Measurements from ENCODE around the gene KSR2. TPM values are rescaled to one million over a fixed set of nuclear protein-coding genes. Genes with fewer than 3 reads are reported as not detected.

Gene KSR2
- total and polyA plus RNA-seq, 7 donors = under 0.01 to 0.04 (median 0.02) TPM; not detected in 2

DNA sequence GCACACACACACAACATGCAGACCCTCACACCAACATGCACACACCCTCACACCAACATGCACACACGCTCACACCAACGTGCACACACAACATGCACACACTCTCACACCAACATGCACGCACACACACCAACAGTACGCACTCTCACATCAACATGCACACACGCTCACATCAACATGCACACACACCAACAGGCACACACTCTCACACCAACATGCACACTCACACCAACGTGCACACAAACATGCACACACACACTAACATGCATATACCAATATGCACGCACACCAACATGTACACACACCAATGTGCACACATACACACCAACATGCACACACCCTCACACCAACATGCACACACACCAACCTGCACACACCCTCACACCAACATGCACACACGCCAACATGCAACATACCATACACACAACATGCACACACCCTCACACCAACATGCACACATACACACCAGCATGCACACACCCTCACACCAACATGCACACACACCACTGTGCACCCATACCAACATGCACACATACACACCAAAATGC is 175.8 kb downstream of the KSR2 start:
- intact Hi-C loops (cut with DNase I) = no loop called here
- no peak for TF ChIP-seq CTCF (IDR thresholded peaks at IDR 0.05)
- DNase-seq (no peak), ATAC-seq (peak in 1 of 4 donors; percentile 6)
- H3K4me1 ChIP-seq = no peaks in the 10 kb centered on the region
- no peaks in the 10 kb centered on the region for H3K9me3 ChIP-seq
- H3K4me3 ChIP-seq = no peak overlapping the region
- H3K27me3 ChIP-seq (ENCODE audit: insufficient read depth in 3 of 3, low read length in 2 of 3) = no peaks in the 10 kb centered on the region
- WGBS, 3 donors = 90 to 99% (median 95%) methylated on average over 8 of the region's 8 CpGs
- H3K27ac ChIP-seq = no peak overlapping the region
- no peaks in the 10 kb centered on the region for H3K36me3 ChIP-seq (ENCODE audit: insufficient read depth in 1 of 2, low read depth in 1 of 2)

- Histone ChIP-seq H3K4me3 (no peak overlapping the region), H3K36me3 (ENCODE audit: insufficient read depth in 1 of 2, low read depth in 1 of 2) (no peaks in the 10 kb centered on the region), H3K4me1 (no peaks in the 10 kb centered on the region), H3K9me3 (no peaks in the 10 kb centered on the region), H3K27me3 (ENCODE audit: insufficient read depth in 3 of 3, low read length in 2 of 3) (no peaks in the 10 kb centered on the region), H3K27ac (no peak overlapping the region)
- DNase-seq (peak; percentile 25 to 77), ATAC-seq (peak; percentile 97 to 99 (median 98))
- TF ChIP-seq CTCF (IDR thresholded peaks at IDR 0.05) = no peak
- intact Hi-C loops (cut with DNase I) = no loop called here
- 51 to 69% (median 52%) methylated on average over 4 of the region's 4 CpGs for WGBS, 3 donors
These were observed 176.3 kb downstream of the KSR2 start for GRCh38 chr12:117792471-117792870.

GRCh38 chr12:117790948-117791347 is 177.8 kb downstream of the KSR2 start:
- intact Hi-C loops (cut with DNase I) = no loop called here
- Histone ChIP-seq H3K9me3 (no peaks in the 10 kb centered on the region), H3K27ac (no peak overlapping the region), H3K27me3 (ENCODE audit: insufficient read depth in 3 of 3, low read length in 2 of 3) (no peaks in the 10 kb centered on the region), H3K4me3 (no peak overlapping the region), H3K4me1 (no peaks in the 10 kb centered on the region), H3K36me3 (ENCODE audit: insufficient read depth in 1 of 2, low read depth in 1 of 2) (no peaks in the 10 kb centered on the region)
- WGBS, 3 donors = 52 to 64% (median 53%) methylated on average over 2 of the region's 2 CpGs
- no peak for TF ChIP-seq CTCF (IDR thresholded peaks at IDR 0.05)
- DNase-seq (no peak), ATAC-seq (no peak)

- DNase-seq (no peak), ATAC-seq (no peak)
- no peaks in the 10 kb centered on the region for H3K27me3 ChIP-seq (ENCODE audit: insufficient read depth in 3 of 3, low read length in 2 of 3)
- intact Hi-C loops (cut with DNase I) = no loop called here
- H3K9me3 ChIP-seq = no peaks in the 10 kb centered on the region
- 40 to 78% (median 60%) methylated on average over 2 of the region's 2 CpGs for WGBS, 3 donors
- no peaks in the 10 kb centered on the region for H3K36me3 ChIP-seq (ENCODE audit: insufficient read depth in 1 of 2, low read depth in 1 of 2)
- no peak overlapping the region for H3K27ac ChIP-seq
- no peak overlapping the region for H3K4me3 ChIP-seq
- TF ChIP-seq CTCF (IDR thresholded peaks at IDR 0.05) = no peak
- no peaks in the 10 kb centered on the region for H3K4me1 ChIP-seq
These were observed 178.6 kb downstream of the KSR2 start for GRCh38 chr12:117790198-117790597.

Measured in psoas muscle (tissue), 8 donors.